H7 (cell line): ENCODE data around the gene CFAP92. TPM values are rescaled to one million over a fixed set of nuclear protein-coding genes. Genes with fewer than 3 reads are reported as not detected.

Experiments used
- DNase-seq: peaks from one replicate; pipeline ENCODE4 v3.0.0; 2012
- H3K27me3 ChIP-seq: 2 replicates; pipeline ENCODE4 v1.6.0; 2011; ENCODE audit warnings: mild to moderate bottlenecking, low read length; ENCODE audit not compliant: control insufficient read depth, insufficient read depth
- H3K36me3 ChIP-seq: replicated peaks from 2 replicates; pipeline ENCODE4 v1.5.1; 2011; ENCODE audit warnings: low read length; ENCODE audit not compliant: control insufficient read depth, insufficient read depth
- H3K4me3 ChIP-seq: 2 replicates; pipeline ENCODE4 v1.5.1; 2011; ENCODE audit warnings: low read depth, mild to moderate bottlenecking, control low read depth, low read length, moderate library complexity; ENCODE audit not compliant: insufficient read depth
- total RNA-seq: library from RNA; depleted of rRNA; stranded (reverse); fragments of >200 nt; shearing (Covaris generic); gene quantifications from 2 replicates; pipeline ENCODE4 v1.2.3, GENCODE V29; 2014

CFAP92 gene
- total RNA-seq, 1 experiment from 2014 or later, result 0.87 TPM

- Histone ChIP-seq H3K4me3 (no peak overlapping the region), H3K27me3 (peaks cover 39% of the 10 kb centered on the region), H3K36me3 (no peaks in the 10 kb centered on the region)
- DNase-seq, result no peak
Measured at GRCh38 chr3:128994581-128995546, 988 bp upstream of the CFAP92 start.

- no peaks in the 10 kb centered on the region for H3K36me3 ChIP-seq
- H3K4me3 ChIP-seq, result no peak overlapping the region
- H3K27me3 ChIP-seq, result peaks cover 35% of the 10 kb centered on the region
- DNase-seq, result no peak
Measured at GRCh38 chr3:128994173-128994512, 267 bp upstream of the CFAP92 start.

GRCh38 chr3:128992926-128993460 is 883 bp downstream of the CFAP92 start:
- no peak for DNase-seq
- H3K4me3 ChIP-seq, result peak overlapping the region; percentile 51; the same call in 1 of the 2 replicates
- H3K36me3 ChIP-seq, result no peaks in the 10 kb centered on the region
- peaks cover 35% of the 10 kb centered on the region for H3K27me3 ChIP-seq

DNA sequence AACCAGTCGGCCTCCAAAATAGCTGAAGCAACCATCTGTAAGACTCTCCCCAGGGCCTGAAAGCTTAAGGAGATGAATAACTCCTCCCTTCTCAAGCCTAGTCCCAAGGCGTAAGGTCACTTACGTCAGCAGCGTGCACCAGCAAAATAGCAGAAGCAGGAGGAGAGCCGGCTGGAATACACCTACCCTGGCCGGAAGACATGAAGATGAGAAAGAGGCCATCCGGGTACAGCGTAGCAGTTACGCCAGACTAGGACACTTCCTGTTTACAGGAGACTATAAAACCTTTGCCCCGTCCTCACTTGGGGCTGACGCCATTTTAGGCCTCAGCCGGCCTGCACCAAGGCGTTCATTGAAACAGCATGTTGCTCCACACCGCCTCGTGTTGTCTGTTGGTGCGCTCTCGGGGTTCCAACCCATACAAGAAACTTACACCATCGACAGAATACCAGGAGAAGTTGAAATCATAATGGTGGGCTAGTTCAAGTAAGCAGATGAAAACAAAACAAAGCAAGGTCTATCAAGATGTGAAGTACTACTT is 2.5 kb downstream of the CFAP92 start:
- peak; percentile 5 for DNase-seq
- Histone ChIP-seq H3K36me3 (no peaks in the 10 kb centered on the region), H3K27me3 (peaks cover 30% of the 10 kb centered on the region), H3K4me3 (no peak overlapping the region)

GRCh38 chr3:128988286-128988685 is 5.6 kb downstream of the CFAP92 start:
- no peak overlapping the region for H3K4me3 ChIP-seq
- H3K27me3 ChIP-seq, result peaks cover 14% of the 10 kb centered on the region
- DNase-seq, result no peak
- H3K36me3 ChIP-seq, result no peaks in the 10 kb centered on the region

- no peak overlapping the region for H3K4me3 ChIP-seq
- H3K27me3 ChIP-seq, result peaks cover 6% of the 10 kb centered on the region
- no peaks in the 10 kb centered on the region for H3K36me3 ChIP-seq
- DNase-seq, result no peak
Measured at GRCh38 chr3:128987302-128988100, 6.4 kb downstream of the CFAP92 start.

GRCh38 chr3:128984596-128984995 is 9.3 kb downstream of the CFAP92 start:
- Histone ChIP-seq H3K27me3 (no peaks in the 10 kb centered on the region; the same call in 1 of the 2 replicates), H3K4me3 (no peak overlapping the region), H3K36me3 (no peaks in the 10 kb centered on the region)
- no peak for DNase-seq

DNA sequence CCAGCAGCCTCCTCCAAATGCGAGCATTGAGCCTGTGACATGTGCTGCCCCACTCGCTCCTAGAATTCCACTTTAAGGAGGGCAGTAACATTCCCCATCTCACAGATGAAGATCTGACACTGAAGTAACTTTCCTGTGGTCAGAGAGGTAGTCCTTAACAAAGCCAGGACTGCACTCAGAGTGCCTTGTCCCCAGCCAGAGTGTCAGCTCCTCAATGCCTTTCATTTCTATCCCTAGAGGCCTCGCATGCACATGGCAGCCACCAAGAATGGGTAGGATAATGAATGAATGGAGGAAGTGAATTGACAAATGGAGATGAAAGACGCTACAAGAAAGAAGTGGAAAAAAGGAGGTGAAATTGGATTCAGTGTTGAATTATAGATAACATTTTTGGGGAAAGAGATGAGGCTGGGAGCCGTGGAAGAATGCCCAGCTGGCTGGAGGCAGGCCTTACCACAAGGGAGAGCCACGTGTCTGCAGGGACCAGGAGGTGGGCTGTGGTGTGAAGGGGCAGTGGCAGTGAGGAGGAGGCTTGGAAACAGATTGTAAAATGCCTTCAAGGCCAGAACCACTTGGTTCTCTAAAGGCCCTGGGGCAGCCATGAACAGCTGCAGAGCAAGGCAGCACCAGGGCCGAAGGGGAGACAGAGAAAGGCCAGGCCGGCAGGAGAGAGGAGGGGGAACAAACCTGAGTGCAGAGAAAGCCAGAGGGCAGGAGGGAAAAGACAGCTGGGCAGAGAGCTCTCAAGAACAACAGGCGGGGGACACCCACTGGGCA is 10.4 kb downstream of the CFAP92 start:
- DNase-seq, result no peak
- no peaks in the 10 kb centered on the region for H3K36me3 ChIP-seq
- no peak overlapping the region for H3K4me3 ChIP-seq
- H3K27me3 ChIP-seq, result no peaks in the 10 kb centered on the region; the same call in 1 of the 2 replicates

GRCh38 chr3:128975276-128975675 is 18.6 kb downstream of the CFAP92 start:
- H3K4me3 ChIP-seq, result no peak overlapping the region

GRCh38 chr3:128973988-128974564 is 19.8 kb downstream of the CFAP92 start:
- H3K27me3 ChIP-seq, result no peaks in the 10 kb centered on the region
- H3K4me3 ChIP-seq, result no peak overlapping the region
- no peak for DNase-seq
- no peaks in the 10 kb centered on the region for H3K36me3 ChIP-seq

More at GRCh38 chr3:128975276-128975675, 18.6 kb downstream of the CFAP92 start:
- Histone ChIP-seq H3K27me3 (no peaks in the 10 kb centered on the region), H3K36me3 (no peaks in the 10 kb centered on the region)
- no peak for DNase-seq

DNA sequence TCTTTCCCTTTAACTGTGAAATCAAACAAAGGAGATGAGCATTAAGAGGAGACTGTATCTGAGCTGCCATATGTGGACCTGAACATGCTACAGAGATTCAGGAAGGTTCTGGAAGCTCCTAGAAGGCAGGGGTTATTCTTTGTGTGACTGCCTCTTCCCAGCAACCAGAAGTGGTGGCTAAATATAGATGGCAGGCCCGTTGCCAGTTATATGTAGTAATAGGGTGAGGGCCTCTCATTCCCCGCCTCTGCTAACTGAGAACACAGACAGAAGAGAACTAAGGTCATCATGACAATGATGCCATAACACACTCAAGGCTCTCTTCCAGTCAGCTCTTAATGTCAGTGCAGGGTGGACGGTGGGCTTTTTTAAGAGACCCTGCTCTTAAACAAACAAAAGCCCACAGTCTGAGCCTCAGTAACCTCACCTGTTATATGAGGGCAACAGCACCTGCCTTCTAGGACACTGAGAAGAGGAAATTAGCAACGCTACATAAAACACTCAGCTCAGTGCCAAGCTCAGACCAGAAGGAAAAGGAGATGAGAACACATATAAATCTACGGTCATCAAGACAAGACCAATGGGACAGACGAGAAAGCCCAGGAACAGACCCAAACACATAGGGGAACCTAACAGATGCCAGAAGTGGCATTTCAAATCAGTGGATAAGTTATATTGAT is 22.3 kb downstream of the CFAP92 start:
- no peak overlapping the region for H3K4me3 ChIP-seq
- H3K36me3 ChIP-seq, result no peaks in the 10 kb centered on the region
- H3K27me3 ChIP-seq, result no peaks in the 10 kb centered on the region
- DNase-seq, result no peak

DNA sequence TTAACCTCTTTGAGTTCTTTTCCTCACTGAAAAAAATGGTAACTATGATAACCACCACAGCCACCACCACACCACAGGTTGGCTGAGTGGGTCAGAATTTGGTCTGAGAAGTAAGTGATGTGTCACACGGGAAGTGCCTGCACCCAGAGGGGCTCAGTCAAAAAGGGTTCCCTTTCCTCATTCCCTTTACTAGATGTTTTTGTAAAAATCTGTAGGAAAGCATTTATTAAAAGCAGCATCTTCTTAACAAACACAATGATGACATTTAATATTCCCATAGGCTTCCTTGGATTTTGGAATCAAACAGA is 23.2 kb downstream of the CFAP92 start:
- H3K36me3 ChIP-seq, result no peaks in the 10 kb centered on the region
- H3K4me3 ChIP-seq, result no peak overlapping the region
- no peak for DNase-seq
- no peaks in the 10 kb centered on the region for H3K27me3 ChIP-seq

DNA sequence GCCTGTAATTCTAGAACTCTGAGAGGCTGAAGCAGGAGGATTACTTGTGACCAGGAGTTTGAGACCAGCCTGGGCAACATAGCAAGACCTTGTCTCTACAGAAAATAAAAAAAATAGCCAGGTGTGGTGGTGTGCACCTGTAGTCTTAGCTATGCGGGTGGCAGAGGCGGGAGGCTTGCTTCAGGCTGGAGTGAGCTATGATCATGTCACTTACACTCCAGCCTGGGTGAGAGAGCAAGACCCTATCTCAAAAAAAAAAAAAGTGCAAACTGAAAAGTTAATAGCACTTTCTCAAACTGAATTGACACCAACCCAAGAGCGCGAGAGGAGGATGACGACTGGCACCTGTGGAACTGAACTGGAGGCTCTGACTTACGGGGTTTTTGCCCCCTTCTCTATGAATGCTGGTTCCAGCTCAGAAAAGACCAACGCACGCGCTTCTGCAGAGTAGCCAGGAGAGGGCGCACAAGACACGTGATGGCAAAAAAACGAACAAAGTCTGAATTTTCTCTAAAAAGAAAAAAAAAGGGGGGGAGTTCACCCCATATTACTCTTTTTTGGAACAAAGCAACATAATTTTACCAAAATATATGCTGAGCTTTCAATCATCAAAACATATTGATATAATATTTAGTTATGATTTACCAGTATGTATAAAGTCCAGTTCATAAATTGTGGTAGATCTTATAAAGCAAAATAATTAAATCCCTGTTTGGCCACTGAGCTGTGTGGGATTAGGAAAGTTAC is 23.7 kb downstream of the CFAP92 start:
- Histone ChIP-seq H3K27me3 (no peaks in the 10 kb centered on the region), H3K36me3 (no peaks in the 10 kb centered on the region), H3K4me3 (no peak overlapping the region)
- peak; percentile 75 for DNase-seq
